ENCODE results near the gene STXBP6.

DNA sequence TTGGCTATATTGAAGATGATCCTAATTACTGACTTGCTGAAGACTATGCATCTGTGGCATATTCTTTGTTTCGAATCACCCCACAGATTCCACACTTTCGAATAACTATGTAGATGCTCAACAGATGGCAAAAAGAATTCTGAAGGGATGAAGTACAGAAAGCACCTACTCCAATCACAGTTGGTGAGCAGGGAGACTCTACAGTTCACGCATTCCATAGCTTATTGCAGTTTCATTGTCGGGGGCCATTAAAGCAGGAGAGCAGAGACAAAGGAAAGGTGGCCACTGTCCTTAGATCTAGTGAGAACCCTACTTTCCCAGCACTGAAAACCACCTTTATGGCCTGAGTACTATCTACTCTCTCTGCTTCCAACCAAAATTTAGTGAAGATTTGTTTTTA is 191.9 kb downstream of the STXBP6 start:
- TF ChIP-seq POLR2A (IDR thresholded peaks at IDR 0.05) = no peak
- TF ChIP-seq, protein P1, sequence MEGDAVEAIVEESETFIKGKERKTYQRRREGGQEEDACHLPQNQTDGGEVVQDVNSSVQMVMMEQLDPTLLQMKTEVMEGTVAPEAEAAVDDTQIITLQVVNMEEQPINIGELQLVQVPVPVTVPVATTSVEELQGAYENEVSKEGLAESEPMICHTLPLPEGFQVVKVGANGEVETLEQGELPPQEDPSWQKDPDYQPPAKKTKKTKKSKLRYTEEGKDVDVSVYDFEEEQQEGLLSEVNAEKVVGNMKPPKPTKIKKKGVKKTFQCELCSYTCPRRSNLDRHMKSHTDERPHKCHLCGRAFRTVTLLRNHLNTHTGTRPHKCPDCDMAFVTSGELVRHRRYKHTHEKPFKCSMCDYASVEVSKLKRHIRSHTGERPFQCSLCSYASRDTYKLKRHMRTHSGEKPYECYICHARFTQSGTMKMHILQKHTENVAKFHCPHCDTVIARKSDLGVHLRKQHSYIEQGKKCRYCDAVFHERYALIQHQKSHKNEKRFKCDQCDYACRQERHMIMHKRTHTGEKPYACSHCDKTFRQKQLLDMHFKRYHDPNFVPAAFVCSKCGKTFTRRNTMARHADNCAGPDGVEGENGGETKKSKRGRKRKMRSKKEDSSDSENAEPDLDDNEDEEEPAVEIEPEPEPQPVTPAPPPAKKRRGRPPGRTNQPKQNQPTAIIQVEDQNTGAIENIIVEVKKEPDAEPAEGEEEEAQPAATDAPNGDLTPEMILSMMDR (IDR thresholded peaks at IDR 0.05 in 4 of 5, conservative IDR thresholded peaks at IDR 0.05 in 1 of 5) = no peak
